Kidney tubule cell (primary cell): ENCODE measurements around the gene YIPF2.
"Not testable (repeated sequence)": the region's sequence is repeated elsewhere in the genome, so short reads cannot be mapped to it uniquely, and the experiment has no call there.

Experiments used
- DNase-seq: peaks from one replicate; pipeline ENCODE4 v3.0.0-alpha.2; 2018; ENCODE audit warnings: low spot score

The YIPF2 gene

DNA sequence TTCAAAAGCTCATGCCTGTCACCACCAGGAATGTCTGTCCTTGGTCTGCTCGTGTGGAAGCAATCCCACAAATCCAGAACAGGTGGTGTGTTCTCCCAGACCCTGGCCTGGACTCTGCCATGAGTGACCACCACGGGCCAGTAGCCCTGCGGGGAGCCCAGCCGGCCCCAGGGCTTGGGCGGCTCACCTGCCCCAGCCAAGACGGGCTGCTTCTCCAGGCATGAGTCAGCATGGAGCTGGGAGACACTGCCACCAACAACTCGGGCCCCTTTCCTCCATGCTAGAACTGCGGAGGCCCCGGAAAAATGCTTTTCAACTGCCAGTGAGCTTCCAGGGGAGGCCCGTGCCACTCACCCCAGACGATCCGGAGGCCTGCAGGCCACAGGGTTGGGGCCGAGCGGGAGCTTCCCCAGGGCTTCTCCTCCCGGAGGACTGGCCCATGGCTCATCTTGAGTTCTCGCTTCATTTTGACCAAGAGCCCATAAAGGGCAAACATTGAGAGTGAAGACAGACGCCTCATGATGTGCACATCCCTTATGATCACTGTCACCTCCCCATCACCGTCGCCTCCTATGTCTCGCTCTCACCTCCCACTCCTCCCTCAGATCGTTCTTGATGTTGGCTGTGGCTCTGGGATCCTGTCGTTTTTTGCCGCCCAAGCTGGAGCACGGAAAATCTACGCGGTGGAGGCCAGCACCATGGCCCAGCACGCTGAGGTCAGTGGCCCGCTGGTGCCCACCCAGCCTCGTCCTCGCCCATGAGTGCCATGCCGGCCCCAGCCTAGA is 16.7 kb downstream of the YIPF2 start:
- DNase-seq: no peak

DNA sequence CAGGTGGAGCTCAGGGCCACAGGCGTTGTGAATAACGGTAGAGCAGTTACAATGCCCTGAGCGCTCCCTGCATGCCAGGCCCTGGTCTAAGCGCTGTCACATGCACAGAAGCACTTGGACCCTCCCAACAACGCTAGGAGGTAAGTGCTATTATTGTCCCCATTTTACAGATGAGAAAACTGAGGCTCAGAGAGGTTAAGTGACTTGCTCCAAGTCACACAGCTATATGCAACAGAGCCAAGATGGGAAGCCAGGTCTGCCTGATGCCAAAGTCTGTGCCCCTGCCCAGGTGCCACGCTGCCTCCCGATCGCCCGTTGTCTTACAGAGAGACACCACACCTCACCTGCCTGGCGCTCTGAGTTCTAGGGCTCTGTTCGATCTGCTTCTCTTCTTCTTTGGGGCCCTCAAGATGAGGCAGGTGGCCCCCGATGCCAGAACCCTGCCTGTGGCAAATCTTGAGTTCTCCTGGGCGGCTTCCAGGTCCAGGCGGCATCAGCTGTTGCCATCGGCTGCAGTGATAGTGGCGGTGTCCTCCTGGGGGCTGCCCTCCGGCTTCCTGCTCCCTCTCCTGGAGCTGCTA is 20.0 kb downstream of the YIPF2 start:
- DNase-seq: no peak

DNA sequence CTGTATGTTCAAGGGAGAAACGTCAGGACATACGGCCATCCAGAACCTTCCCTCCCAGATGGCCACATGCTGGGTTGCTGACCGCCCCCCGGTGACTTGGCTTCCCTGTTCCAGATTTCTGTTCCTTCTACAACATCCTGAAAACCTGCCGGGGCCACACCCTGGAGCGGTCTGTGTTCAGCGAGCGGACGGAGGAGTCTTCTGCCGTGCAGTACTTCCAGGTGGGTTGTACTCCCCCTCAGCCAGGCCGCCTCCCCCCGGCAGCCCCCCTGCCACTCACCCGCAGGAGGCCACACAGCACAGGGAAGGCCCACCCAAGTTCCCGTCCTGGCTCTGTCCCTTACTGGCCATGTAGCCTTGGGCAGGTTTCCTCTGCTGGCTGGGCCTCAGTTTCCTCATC is 20.5 kb downstream of the YIPF2 start:
- DNase-seq: no peak

DNA sequence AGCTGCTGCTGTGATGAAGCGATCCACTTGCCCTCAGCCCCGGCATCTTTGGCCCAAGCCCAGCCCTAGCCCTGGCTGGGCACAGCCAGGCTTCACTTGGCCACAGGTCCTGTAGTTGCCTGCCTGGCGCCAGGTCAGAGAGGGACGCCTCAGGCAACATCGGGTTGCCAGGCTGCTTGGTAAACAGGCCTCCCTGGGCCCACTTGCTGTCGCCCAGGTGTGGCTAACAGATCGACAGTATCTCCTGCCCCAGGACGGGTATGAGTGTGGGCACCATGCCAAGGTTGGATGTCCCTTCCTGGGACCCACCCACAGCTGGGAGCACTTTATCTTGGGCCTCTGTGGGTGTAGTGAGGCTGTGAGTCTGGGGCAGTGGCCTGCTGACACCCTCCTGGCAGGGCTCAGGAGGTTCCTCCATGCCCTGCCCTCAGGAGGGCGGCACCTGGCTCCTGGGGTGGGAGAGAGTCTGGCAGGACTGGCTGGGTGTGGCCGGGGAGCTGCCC is 29.2 kb downstream of the YIPF2 start:
- peak; percentile 76 for DNase-seq

DNA sequence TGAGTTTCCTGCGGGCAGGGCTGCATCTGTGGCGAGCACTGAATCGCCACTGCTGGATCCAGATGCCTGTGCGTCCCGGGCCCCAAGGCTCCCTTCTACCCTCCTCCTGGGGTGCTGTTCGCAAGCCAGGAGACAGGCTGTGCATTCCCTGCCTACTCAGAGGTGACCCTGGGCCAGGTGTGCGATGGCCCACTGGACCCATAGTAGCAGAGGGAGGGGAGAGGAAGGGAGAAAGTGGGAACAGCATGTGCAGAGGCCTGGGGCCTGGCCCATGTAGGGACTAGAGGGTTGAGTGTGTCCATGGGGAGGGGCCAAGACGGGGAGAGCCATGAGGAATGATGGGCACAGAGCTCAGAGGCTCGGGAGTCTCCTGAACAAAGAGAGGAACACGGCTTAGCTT is 29.8 kb downstream of the YIPF2 start:
- DNase-seq: no peak

DNA sequence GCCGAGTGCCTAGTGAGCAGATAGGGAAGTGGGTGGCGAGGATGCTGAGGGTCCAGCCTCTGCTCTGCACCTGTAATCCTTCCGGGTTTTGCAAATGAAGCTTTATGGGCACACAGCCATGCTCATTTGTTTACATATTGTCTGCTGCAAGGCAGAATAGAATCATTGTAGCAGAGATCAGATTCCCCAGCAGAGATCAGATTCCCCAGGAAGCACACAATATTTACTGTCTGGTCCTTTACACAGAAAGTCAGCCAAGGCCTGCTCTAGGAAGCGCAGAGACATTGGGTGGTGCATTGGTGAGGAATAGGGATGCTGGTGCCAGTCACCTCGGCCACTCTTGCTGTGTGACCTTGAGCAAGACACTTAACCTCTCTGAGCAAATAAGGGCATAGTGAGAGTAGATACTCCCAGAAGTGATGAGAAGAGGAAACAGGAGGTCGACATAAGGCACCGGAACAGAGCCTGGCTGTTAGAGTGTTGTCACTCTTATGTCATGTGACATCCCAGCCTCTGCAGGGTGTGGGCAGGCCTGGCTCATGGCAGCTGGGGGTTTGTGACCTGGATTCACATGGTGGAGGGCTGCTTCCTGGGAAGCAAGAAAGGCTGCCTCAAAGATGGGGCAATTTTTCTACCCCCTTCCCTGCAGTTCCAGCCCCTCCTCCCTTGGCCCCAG is 31.4 kb downstream of the YIPF2 start:
- no peak for DNase-seq

DNA sequence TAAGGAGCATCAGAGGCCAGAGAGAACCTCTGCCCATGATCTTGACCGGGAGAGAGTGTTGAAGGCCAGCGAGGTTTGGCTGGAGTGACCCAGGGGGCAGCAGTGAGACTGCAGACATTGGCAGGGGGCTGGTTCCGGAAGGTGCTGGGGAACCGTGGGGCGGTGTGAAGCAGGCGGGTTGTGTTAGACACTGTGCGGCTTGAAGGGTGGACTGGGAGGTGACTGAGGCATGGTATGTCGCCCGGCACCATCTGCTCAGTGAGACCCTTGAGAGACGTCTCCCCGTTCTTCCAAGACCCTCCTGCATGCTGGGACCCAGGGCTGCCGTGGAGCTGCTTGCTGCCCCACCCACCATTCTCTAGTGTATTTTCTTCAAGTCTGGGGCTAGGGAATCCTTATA is 32.5 kb downstream of the YIPF2 start:
- DNase-seq: no peak

DNA sequence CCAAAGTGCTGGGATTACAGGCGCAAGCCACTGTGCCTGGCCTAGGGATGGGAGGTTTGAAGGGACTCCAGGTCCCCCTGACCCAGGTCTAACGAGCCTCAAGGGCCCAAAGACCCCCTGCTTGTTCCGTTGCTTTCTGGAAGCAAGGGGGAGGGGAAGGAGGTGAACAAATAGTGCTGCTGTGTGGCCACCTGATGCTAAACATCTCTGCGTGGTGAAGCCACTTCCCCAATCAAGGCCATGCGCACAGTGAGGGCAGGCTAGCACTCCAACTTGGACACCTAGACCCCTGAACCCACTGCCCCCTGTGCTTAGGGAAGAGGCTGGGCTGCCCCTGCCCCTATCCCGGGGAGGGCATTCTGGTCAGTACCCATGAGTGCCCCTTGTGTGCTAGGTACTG is 33.1 kb downstream of the YIPF2 start:
- no peak for DNase-seq

DNA sequence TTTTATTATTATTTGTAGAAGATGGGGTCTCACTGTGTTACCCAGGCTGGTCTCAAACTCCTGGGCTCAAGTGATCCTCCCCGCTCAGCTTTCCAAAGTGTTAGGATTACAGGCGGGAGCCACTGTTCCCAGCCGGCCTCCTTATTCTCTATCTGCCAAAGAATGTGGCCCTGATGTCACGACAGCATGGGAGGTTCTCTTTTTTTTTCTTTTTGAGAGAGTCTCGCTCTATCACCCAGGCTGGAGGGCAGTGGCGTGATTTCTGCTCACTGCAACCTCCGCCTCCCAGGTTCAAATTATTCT is 33.6 kb downstream of the YIPF2 start:
- no peak for DNase-seq

DNA sequence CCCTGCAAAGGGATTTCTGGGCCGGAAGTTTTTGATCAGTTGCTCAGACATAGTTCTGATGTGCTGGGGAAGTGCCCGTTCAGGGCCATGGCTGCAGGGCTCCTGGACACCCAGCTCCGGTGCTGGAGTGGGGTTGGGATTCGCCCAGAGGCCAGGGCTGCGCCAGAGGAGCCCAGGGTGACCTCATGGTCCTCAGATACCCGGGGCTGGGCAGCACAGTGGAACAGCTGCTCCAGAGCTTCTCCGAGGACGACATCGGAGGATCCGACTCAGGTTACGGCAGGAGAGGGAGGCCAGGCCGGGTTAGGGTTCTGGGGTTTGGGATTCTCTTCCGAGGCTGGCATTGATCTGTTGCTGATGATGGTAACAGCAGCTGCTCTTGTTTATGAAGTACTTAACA is 36.2 kb downstream of the YIPF2 start:
- DNase-seq: no peak

DNA sequence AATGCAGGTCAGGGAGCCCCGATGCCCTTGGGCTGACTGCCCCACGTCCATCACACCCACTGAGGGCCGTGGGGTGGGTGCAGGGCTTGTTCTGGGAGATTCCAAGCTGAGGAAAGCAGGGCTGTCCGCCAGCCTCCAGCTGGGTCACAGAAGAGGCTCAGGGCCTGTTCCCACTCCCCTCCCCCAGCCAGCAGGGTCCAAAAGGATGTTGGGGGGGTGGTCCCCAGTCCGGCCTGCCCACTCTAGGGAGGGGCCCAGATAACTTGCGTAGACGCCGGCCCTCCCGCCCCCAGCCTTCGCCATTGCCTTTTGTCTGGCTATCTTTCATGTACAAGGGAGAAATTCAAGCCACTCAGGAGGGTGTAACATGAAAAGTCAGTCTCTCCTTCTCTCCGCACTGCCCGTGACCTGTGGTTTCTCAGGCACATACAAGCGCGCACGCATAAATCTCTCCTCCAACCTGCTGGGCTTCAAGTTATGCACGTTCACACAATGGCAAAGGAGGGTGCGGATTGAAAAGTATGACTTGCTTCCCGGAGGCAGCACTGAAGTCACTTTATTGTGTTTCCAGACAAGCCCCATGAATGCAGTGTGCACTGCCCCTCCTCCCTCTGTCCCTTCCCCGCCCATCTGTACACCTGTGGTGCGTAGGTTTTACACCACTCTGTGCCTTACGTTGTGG is 36.9 kb downstream of the YIPF2 start:
- peak; percentile 65 for DNase-seq

DNA sequence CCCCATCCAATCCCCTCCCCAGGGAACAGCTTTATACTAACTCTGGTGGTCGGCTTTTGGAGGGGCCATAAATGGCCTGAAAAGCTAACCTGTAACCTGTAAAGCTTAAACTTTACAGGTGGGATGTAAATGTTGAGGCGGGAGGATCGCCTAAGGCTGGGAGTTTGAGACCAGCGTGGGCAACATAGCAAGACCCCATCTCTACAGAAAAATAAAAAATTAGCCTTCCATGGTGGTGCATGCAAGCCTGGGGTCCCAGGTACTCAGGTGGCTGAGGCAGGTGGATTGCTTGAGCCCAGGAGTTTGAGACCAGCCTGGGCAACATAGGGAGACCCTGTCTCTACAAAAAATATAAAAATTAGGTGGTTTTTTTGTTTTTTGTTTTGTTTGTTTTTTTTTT is 38.6 kb downstream of the YIPF2 start:
- DNase-seq: no peak

DNA sequence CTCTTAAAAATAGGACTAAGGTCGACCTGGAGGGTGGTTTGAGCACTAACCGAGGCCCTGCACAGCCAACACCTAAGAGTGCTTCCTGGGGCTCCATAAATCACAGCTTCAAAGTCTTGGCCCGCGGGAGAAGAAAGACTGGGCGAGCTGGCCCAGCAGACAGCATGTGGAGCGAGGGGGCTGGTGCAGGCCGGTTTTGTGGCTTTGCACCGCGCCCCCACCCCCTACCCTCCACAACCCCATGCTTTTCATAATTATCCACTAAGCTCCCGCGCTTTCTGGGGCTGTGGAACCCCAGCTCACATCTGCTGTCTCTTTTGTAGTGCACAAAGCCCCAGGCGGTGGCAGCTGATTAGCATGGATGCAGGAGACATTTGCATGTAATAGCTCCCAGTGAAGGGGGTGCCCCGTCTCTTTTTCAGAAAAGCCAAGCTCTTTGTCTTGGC is 40.0 kb downstream of the YIPF2 start:
- no peak for DNase-seq

DNA sequence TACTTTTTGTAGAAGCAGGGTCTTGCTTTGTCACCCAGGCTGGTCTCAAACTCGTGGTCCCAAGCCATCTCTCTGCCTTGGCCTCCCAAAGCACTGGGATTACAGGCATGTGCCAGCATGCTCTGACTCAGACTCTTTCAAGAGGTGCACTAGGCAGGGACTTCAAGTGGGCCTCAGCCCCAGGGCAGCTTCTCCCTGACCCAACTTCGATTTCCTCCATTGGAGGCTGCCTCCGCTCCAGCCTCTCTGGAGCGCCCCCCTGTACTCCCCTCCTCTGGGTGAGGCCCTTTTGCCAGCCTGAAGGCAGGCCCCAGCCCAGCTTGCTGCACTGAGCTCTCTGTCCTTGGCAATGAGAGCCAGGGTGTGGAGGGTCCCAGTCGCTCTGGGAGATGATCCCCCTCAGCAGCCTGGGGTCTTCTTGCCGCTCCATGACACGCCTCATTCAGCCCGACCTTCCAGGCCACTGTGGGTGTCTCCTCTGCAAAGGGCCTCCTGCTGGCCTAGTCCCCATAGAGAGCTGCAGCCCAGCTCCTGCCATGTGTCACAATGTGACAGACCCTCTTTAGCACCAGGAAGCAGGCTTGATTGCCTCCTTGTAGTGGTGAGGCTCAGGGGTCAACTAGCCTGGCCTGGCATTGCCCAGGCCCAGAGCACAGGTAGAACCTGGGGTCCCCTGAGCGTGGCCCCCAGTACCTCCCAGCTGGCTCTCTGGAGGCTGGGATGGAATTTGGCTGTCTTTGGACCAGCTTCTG is 40.6 kb downstream of the YIPF2 start:
- DNase-seq: no peak

DNA sequence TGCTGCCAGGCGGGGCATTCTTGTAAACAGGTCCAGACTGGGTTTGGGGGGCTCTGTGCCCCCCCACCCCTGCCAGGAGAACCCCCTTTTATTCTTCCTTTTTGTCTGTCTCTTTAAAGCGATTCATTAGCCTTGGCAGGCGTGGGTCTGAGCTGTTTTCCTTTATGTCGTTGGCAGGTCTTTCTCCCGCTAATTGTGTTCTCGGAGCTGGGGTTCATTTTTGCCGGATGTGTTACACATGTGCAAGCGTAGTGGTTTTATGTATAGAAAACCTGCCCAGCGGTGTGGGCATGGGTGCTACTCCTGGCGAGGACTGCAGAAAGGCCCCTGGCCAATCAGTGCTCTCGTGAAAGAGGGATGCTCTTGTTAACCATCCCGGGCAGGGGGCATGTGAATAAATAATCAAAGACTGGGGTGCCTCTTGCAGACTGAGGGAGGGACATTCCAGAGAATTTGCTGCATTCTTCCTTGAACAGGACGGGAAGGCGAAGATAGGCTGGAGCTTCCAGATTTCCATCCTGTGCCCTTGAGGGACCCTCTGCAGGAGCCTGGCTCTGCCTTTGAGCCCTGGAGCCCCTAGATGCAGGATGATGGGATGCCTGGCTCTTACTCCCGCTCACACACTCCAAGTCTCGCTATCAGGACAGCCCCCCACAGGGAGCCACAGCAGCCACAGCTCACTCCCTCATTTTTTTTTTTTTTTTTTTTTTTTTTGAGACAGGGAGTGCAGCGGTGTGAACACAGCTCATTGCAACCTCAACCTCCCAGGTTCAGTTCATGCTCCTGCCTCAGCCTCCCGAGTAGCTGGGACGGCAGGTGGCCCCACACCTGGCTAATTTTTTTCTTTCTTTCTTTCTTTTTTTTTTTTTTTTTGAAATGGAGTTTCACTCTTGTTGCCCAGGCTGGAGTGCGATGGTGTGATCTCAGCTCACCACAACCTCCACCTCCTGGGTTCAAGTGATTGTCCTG is 43.0 kb downstream of the YIPF2 start:
- no peak for DNase-seq

DNA sequence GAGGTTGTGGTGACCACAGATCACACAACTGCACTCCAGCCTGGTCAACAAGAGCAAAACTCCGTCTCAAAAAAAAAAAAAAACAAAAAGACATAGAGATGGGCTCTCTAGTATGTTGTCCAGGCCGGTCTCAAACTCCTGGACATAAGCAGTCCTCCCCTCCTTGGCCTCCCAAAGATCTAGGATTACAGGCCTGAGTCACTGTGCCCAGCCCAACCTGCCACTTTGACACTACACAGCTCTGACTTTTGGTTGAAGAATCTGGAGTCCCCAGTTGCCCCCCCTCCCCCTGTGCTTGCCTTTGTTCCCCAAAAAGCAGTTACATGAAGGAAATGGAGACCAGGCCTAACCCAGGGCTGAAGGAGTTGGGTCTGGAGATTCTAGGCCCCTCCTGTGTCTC is 44.2 kb downstream of the YIPF2 start:
- DNase-seq: no peak

DNA sequence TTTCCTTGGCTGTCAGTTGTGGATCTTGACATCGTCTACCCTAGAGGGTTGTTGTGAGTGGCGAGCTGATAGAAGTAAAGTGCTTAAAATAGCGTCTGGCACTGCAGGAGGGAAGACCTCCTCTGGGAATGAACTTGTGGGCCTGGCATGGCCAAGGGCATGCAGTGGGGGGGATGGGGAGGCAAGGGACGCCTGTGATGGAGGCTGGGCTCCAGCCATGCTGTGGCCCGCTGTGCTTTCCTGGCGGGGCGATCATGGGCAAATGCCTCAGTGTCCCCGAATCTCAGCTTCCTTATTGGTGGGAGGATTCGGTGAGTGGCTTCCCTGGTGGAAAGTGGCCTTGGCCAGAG is 46.4 kb downstream of the YIPF2 start:
- DNase-seq: no peak

DNA sequence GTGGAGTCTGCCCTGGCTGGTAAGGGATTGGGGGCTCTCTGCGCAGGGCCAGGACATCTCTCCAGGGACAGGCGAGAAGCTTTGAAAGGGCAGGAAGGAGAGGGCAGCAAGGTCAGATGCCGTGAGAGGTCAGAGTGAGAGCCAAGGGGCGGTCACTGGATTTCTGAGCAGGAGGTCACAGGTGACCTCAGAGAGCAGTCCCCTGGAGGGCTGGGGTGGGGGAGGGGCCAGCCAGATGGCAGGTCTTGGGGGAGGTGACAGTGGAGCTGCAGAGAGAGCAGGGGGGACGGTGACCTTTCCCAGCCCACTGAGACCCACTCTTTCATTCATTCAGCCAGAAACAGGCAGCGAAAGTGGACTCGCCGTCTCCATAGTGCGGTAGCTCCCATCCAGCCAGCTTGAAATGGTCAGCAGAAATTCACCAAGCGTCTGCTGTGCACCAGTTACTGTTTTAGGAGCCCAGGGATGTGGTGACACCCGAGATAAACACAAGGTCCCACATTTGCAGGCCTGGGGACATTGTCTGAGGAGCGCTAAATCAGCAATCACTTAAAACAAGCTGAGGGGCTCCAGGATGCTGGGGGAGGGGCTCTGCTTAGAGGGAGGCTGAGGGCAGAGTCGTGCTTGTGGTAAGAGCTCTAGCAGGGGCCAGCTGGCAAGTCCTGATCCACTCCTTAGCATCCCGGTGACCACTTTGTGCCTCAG is 46.9 kb downstream of the YIPF2 start:
- DNase-seq: no peak

DNA sequence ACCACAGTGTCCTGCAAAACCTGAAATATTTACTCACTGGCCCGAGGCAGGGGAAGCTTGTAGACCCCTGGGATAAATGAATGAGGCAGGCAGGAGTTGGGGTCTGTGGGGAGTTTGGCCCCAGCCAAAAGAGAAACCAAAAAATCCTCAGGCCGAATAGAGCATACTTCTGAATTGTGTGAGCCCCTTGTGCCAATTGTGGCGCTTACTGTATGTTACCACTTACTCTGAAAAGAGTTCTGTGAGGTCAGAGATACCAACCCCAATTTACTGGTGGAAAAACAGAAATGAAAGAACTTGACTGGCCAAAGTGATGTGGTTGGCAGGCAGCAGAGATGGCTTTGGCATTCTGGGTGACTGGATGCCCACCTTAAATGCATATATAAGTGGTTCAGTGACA is 50.2 kb downstream of the YIPF2 start:
- DNase-seq: no peak

DNA sequence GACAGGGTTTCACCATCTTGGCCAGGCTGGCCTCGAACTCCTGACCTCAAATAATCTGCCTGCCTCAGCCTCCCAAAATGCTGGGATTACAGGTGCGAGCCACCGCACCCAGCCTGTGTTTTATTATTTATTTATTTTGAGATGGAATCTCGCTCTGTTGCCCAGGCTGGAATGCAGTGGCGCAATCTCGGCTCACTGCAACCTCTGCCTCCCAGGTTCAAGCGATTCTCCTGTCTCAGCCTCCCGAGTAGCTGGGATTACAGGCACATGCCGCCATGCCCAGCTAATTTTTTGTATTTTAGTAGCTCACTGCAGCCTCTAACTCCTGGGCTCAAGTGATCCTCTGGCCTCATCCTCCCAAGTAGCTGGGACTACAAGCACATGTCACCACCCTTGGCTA is 50.8 kb downstream of the YIPF2 start:
- DNase-seq: not testable (repeated sequence)
